SK-N-SH (cell line): Measurements from ENCODE around the gene ZGRF1. TPM values are rescaled to one million over a fixed set of nuclear protein-coding genes. Genes with fewer than 3 reads are reported as not detected.

Source experiments
- CTCF ChIA-PET: fragments of 300-600, 350-600 bp; formaldehyde crosslinking; extraction: SDS; loops from one replicate; lab custom pipeline; 2021; lab: Yijun Ruan, JAX
- POLR2A ChIA-PET: fragments of 350-600 bp; sonication (Branson Sonifier 250); formaldehyde crosslinking; extraction: SDS; loops from one replicate; lab custom pipeline; 2020; ENCODE audit warnings: antibody characterized with exemption, inconsistent platforms; lab: Yijun Ruan, JAX
- DNase-seq: peaks from one replicate; pipeline ENCODE4 v3.0.0; 2012
- H2AFZ ChIP-seq: fragments of 200-600 bp; sonication (generic); 2 replicates; pipeline ENCODE4 v1.8.1; 2016; ENCODE audit warnings: antibody characterized with exemption, mild to moderate bottlenecking, low read depth
- H3F3A ChIP-seq: fragments of 200-600 bp; sonication (generic); replicated peaks from 2 replicates; pipeline ENCODE3; 2016; ENCODE audit warnings: antibody characterized with exemption, mild to moderate bottlenecking; ENCODE audit not compliant: insufficient read depth
- H3K27ac ChIP-seq, 2 experiments: fragments of 200-500 bp in 1 of 2; fragments of 200-600 bp in 1 of 2; sonication (Bioruptor generic) in 1 of 2; sonication (generic), shearing (Covaris generic) in 1 of 2; 2 replicates each; pipeline versions ENCODE4 v1.5.1 to v1.6.1; 2014 to 2016; ENCODE audit warnings: low read depth in 2 of 2, inconsistent platforms in 1 of 2, low read length in 1 of 2, mild to moderate bottlenecking in 1 of 2, mixed read lengths in 1 of 2
- H3K27me3 ChIP-seq: fragments of 200-600 bp; sonication (generic), shearing (Covaris generic); 2 replicates; pipeline ENCODE4 v1.6.1; 2016; ENCODE audit warnings: mixed run types; ENCODE audit not compliant: insufficient read depth
- H3K36me3 ChIP-seq, 2 experiments: fragments of 200-500 bp in 1 of 2; fragments of 200-600 bp in 1 of 2; sonication (Bioruptor generic) in 1 of 2; sonication (generic) in 1 of 2; replicated peaks in 1 of 2; 2 replicates each; pipeline versions ENCODE3 to v1.5.1; 2014 to 2016; ENCODE audit warnings: low read length in 1 of 2, mild to moderate bottlenecking in 1 of 2; ENCODE audit not compliant: insufficient read depth in 2 of 2, control insufficient read depth in 1 of 2
- H3K4me1 ChIP-seq, 2 experiments: fragments of 200-500 bp in 1 of 2; fragments of 200-600 bp in 1 of 2; sonication (Bioruptor generic) in 1 of 2; sonication (generic), shearing (Covaris generic) in 1 of 2; 2 replicates each; pipeline versions ENCODE4 v1.5.1 to v1.6.1; 2014 to 2016; ENCODE audit warnings: low read depth in 1 of 2, low read length in 1 of 2, mixed run types in 1 of 2; ENCODE audit not compliant: insufficient read depth in 2 of 2, control insufficient read depth in 1 of 2
- H3K4me2 ChIP-seq: fragments of 200-600 bp; sonication (generic), shearing (Covaris generic); 2 replicates; pipeline ENCODE4 v1.6.1; 2017; ENCODE audit warnings: mixed run types
- H3K4me3 ChIP-seq, 2 experiments: fragments of 200-500 bp in 1 of 2; fragments of 200-600 bp in 1 of 2; sonication (Bioruptor generic) in 1 of 2; sonication (generic), shearing (Covaris generic) in 1 of 2; 2 replicates each; pipeline versions ENCODE4 v1.5.1 to v1.8.1; 2014 to 2016; ENCODE audit warnings: low read depth in 2 of 2, inconsistent platforms in 1 of 2, low read length in 1 of 2, mild to moderate bottlenecking in 1 of 2, mixed read lengths in 1 of 2, moderate library complexity in 1 of 2
- H3K79me2 ChIP-seq: fragments of 200-600 bp; sonication (generic); 2 replicates; pipeline ENCODE4 v1.8.1; 2017; ENCODE audit warnings: mild to moderate bottlenecking; ENCODE audit not compliant: insufficient read depth
- H3K9ac ChIP-seq: fragments of 200-600 bp; sonication (generic); 2 replicates; pipeline ENCODE4 v1.6.1; 2017; ENCODE audit warnings: mixed run types
- H3K9me2 ChIP-seq: fragments of 200-600 bp; sonication (generic); 2 replicates; pipeline ENCODE4 v1.6.1; 2017; ENCODE audit warnings: mixed run types
- H3K9me3 ChIP-seq: fragments of 200-600 bp; sonication (generic); 2 replicates; pipeline ENCODE4 v1.6.1; 2017; ENCODE audit warnings: mixed run types, mild to moderate bottlenecking, moderate library complexity
- H4K20me1 ChIP-seq: fragments of 200-600 bp; sonication (generic); 2 replicates; pipeline ENCODE4 v1.6.1; 2017; ENCODE audit warnings: mild to moderate bottlenecking, mixed run types; ENCODE audit not compliant: insufficient read depth
- CTCF ChIP-seq: fragments of 200-600 bp; sonication (generic); IDR thresholded peaks from 2 replicates; pipeline ENCODE4 v1.6.1; 2017; ENCODE audit warnings: antibody characterized with exemption, mild to moderate bottlenecking, moderate library complexity
- FOXJ3 ChIP-seq: sonication (generic); formaldehyde crosslinking; IDR thresholded peaks from 2 replicates; pipeline ENCODE4 v1.5.1; 2020; ENCODE audit warnings: mild to moderate bottlenecking, missing genetic modification reagents
- MAX ChIP-seq: IDR thresholded peaks from 2 replicates; pipeline ENCODE4 v1.4.0; 2012; ENCODE audit warnings: low read depth
- MXI1 ChIP-seq: IDR thresholded peaks from 2 replicates; pipeline ENCODE4 v1.6.1; 2012; ENCODE audit warnings: mild to moderate bottlenecking, low read depth, low read length, improper control_type of control experiment
- NFIC ChIP-seq: IDR thresholded peaks from 2 replicates; pipeline ENCODE4 v1.4.0; 2012; ENCODE audit warnings: borderline replicate concordance
- NRF1 ChIP-seq: IDR thresholded peaks from 2 replicates; pipeline ENCODE4 v1.6.1; 2012; ENCODE audit warnings: low read depth, mild to moderate bottlenecking, low read length
- PBX3 ChIP-seq: IDR thresholded peaks from 2 replicates; pipeline ENCODE4; 2012
- POLR2AphosphoS5 ChIP-seq: IDR thresholded peaks from 2 replicates; pipeline ENCODE4 v1.6.1; 2012; ENCODE audit warnings: low read depth, low read length
- RAD21 ChIP-seq: IDR thresholded peaks from 2 replicates; pipeline ENCODE4 v1.6.1; 2012; ENCODE audit warnings: mild to moderate bottlenecking, low read length
- REST ChIP-seq: IDR thresholded peaks from 2 replicates; pipeline ENCODE4 v1.6.1; 2012; ENCODE audit warnings: mild to moderate bottlenecking, low read depth, low read length, moderate library complexity
- USF1 ChIP-seq: IDR thresholded peaks from 2 replicates; pipeline ENCODE4 v1.4.0; 2012; ENCODE audit warnings: low read depth, borderline replicate concordance
- polyA plus RNA-seq, 3 experiments: library from polyadenylated mRNA; depleted of rRNA; stranded (reverse); fragments of >200 nt; gene quantifications; 2 replicates each; pipeline ENCODE4 v1.2.3, GENCODE V29; 2012

The ZGRF1 gene
- polyA plus RNA-seq, 1 of the 3 experiments (the other 2 are of a cell fraction) = 2.4 TPM

GRCh38 chr4:112673076-112673475, 36.4 kb upstream of the ZGRF1 start:
- no peaks in the 10 kb centered on the region for H3K9me2 ChIP-seq
- H3K9me3 ChIP-seq = no peaks in the 10 kb centered on the region
- no peaks in the 10 kb centered on the region for H3K4me1 ChIP-seq
- TF ChIP-seq MXI1 (no peak), CTCF (no peak), RAD21 (no peak), REST (no peak), NFIC (no peak), FOXJ3 (CRISPR knock-in tag) (no peak), NRF1 (no peak), PBX3 (no peak), USF1 (no peak), POLR2AphosphoS5 (no peak), MAX (no peak)
- TF ChIP-seq, all 33 proteins: peak for 0
- Histone ChIP-seq H2AFZ (no peak overlapping the region), H3K36me3 (no peaks in the 10 kb centered on the region), H3K4me2 (no peak overlapping the region), H3K4me3 (no peak overlapping the region), H3F3A (no peaks in the 10 kb centered on the region), H3K27ac (no peak overlapping the region), H3K27me3 (no peaks in the 10 kb centered on the region), H3K9ac (no peak overlapping the region), H4K20me1 (no peaks in the 10 kb centered on the region), H3K79me2 (no peaks in the 10 kb centered on the region)
- DNase-seq = no peak
- ChIA-PET CTCF (interaction anchor here (0.6 to 0.8 kb wide), 2 partner anchors 90 to 438 kb away, joined by 3 read pairs; no protein-coding TSS in a partner anchor), POLR2A (no interaction called here)
